Loucy (cell line): ENCODE results near the gene CUEDC2.

Experiments
- H2AFZ ChIP-seq: fragments of 200-600 bp; sonication (generic); 2 replicates; pipeline ENCODE4 v1.6.0; 2016; ENCODE audit warnings: antibody characterized with exemption, mild to moderate bottlenecking, low read length, moderate library complexity
- H3F3A ChIP-seq: fragments of 200-600 bp; 2 replicates; pipeline ENCODE4 v1.6.0; 2016; ENCODE audit warnings: antibody characterized with exemption, low read depth, mild to moderate bottlenecking
- H3K27me3 ChIP-seq: fragments of 200-600 bp; sonication (generic); 2 replicates; pipeline ENCODE4 v1.6.1; 2014; ENCODE audit warnings: low read length, mild to moderate bottlenecking; ENCODE audit not compliant: insufficient read depth, poor library complexity, severe bottlenecking
- H3K36me3 ChIP-seq: fragments of 200-600 bp; sonication (generic); 2 replicates; pipeline ENCODE4 v1.6.1; 2016; ENCODE audit warnings: low read length; ENCODE audit not compliant: insufficient read depth
- H3K4me1 ChIP-seq: fragments of 200-600 bp; sonication (generic); 2 replicates; pipeline ENCODE4 v1.5.1; 2014; ENCODE audit warnings: low read length, mild to moderate bottlenecking; ENCODE audit not compliant: insufficient read depth, poor library complexity, severe bottlenecking
- H3K4me2 ChIP-seq: fragments of 200-600 bp; sonication (generic); 2 replicates; pipeline ENCODE4 v1.6.0; 2014; ENCODE audit warnings: antibody characterized with exemption, low read length, low read depth, mild to moderate bottlenecking; ENCODE audit not compliant: poor library complexity, severe bottlenecking
- H3K4me3 ChIP-seq: fragments of 200-600 bp; sonication (generic); 2 replicates; pipeline ENCODE4 v1.5.1; 2014; ENCODE audit warnings: low read length, mild to moderate bottlenecking, mixed read lengths; ENCODE audit not compliant: poor library complexity, severe bottlenecking
- H3K79me2 ChIP-seq: fragments of 200-600 bp; sonication (generic); 2 replicates; pipeline ENCODE4 v1.6.1; 2014; ENCODE audit warnings: low read length; ENCODE audit not compliant: insufficient read depth
- H3K9ac ChIP-seq: fragments of 200-600 bp; sonication (generic); 2 replicates; pipeline ENCODE4 v1.6.0; 2014; ENCODE audit warnings: mild to moderate bottlenecking, low read depth, low read length, moderate library complexity; ENCODE audit not compliant: poor library complexity, severe bottlenecking
- H3K9me2 ChIP-seq: fragments of 200-600 bp; sonication (generic); replicated peaks from 2 replicates; pipeline ENCODE4 v1.6.1; 2016; ENCODE audit warnings: low read depth, low read length, mixed read lengths
- H3K9me3 ChIP-seq: fragments of 200-600 bp; sonication (generic); 2 replicates; pipeline ENCODE4 v1.6.1; 2014; ENCODE audit warnings: mild to moderate bottlenecking, antibody characterized with exemption, low read length, low read depth; ENCODE audit not compliant: insufficient read depth
- H4K20me1 ChIP-seq: fragments of 200-600 bp; sonication (generic); 2 replicates; pipeline ENCODE4 v1.6.0; 2014; ENCODE audit warnings: antibody characterized with exemption, low read length, mild to moderate bottlenecking; ENCODE audit not compliant: insufficient read depth, poor library complexity, severe bottlenecking
- EZH2phosphoT487 ChIP-seq: fragments of 200-600 bp; IDR thresholded peaks from 2 replicates; pipeline ENCODE4 v1.6.1; 2018; ENCODE audit warnings: antibody characterized with exemption, mild to moderate bottlenecking, moderate library complexity, borderline replicate concordance
- TF ChIP-seq, protein P1 (sequence below): fragments of 200-600 bp; sonication (generic); conservative IDR thresholded peaks from 2 replicates; pipeline ENCODE4 v1.5.1; 2014; ENCODE audit warnings: mild to moderate bottlenecking, antibody characterized with exemption, low read length

The CUEDC2 gene

GRCh38 chr10:102414749-102415148, 17.6 kb downstream of the CUEDC2 start:
- no peak overlapping the region for H2AFZ ChIP-seq
- no peaks in the 10 kb centered on the region for H3K36me3 ChIP-seq
- H3K9me3 ChIP-seq: no peaks in the 10 kb centered on the region
- H3F3A ChIP-seq: no peaks in the 10 kb centered on the region
- H3K27me3 ChIP-seq: peaks cover 15% of the 10 kb centered on the region
- no peak overlapping the region for H3K4me2 ChIP-seq
- no peak overlapping the region for H3K4me3 ChIP-seq
- TF ChIP-seq EZH2phosphoT487: no peak
- TF ChIP-seq, protein P1, sequence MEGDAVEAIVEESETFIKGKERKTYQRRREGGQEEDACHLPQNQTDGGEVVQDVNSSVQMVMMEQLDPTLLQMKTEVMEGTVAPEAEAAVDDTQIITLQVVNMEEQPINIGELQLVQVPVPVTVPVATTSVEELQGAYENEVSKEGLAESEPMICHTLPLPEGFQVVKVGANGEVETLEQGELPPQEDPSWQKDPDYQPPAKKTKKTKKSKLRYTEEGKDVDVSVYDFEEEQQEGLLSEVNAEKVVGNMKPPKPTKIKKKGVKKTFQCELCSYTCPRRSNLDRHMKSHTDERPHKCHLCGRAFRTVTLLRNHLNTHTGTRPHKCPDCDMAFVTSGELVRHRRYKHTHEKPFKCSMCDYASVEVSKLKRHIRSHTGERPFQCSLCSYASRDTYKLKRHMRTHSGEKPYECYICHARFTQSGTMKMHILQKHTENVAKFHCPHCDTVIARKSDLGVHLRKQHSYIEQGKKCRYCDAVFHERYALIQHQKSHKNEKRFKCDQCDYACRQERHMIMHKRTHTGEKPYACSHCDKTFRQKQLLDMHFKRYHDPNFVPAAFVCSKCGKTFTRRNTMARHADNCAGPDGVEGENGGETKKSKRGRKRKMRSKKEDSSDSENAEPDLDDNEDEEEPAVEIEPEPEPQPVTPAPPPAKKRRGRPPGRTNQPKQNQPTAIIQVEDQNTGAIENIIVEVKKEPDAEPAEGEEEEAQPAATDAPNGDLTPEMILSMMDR: no peak
- no peaks in the 10 kb centered on the region for H3K79me2 ChIP-seq
- no peaks in the 10 kb centered on the region for H4K20me1 ChIP-seq
- H3K9ac ChIP-seq: no peak overlapping the region
- H3K9me2 ChIP-seq: no peaks in the 10 kb centered on the region
- H3K4me1 ChIP-seq: peaks cover 5% of the 10 kb centered on the region

DNA sequence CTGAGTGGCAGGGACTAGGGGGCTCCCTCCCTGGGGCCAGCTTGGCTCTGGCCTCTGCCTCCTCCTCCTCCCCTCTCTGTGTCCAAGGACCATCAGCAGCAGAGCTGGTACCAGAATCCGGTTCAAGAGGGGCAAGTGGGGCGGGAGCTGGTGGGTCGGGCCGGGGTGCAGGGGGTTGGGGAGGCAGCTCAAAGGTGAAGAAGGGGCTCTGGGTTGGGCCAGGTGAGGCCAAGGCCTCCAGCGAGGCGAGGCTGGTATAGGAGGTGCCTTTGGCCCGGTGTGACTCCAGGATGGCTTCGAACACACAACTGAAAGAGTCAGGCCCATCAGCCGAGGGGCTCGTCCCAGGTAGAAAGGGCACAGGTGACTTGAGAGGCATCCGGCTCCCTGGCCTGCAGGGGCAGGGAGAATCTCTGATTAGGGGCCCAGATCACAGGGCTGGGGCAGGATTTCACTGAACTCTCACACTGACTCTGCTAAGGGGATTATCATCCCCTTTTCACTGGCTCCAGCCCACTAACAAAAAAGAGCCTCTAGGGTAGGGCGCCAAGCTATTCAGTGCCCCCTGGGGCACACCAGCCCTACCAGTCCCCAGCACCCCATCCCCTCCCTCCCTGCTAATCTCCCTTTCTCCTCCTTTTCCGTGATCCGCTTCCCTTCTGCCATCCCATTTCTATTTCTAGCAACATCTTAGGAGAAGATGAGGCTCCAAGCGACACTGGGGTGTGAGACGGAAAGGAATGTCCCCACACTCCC, 18.4 kb downstream of the CUEDC2 start:
- H3K4me3 ChIP-seq: no peak overlapping the region
- H3K27me3 ChIP-seq: peaks cover 22% of the 10 kb centered on the region
- no peaks in the 10 kb centered on the region for H3K9me2 ChIP-seq
- H3K4me2 ChIP-seq: no peak overlapping the region
- no peaks in the 10 kb centered on the region for H3K4me1 ChIP-seq
- H4K20me1 ChIP-seq: no peaks in the 10 kb centered on the region
- H3K9me3 ChIP-seq: no peaks in the 10 kb centered on the region
- H3K9ac ChIP-seq: no peak overlapping the region
- no peaks in the 10 kb centered on the region for H3F3A ChIP-seq
- TF ChIP-seq, protein P1: no peak
- TF ChIP-seq EZH2phosphoT487: no peak
- no peaks in the 10 kb centered on the region for H3K79me2 ChIP-seq
- H3K36me3 ChIP-seq: no peaks in the 10 kb centered on the region
- no peak overlapping the region for H2AFZ ChIP-seq

DNA sequence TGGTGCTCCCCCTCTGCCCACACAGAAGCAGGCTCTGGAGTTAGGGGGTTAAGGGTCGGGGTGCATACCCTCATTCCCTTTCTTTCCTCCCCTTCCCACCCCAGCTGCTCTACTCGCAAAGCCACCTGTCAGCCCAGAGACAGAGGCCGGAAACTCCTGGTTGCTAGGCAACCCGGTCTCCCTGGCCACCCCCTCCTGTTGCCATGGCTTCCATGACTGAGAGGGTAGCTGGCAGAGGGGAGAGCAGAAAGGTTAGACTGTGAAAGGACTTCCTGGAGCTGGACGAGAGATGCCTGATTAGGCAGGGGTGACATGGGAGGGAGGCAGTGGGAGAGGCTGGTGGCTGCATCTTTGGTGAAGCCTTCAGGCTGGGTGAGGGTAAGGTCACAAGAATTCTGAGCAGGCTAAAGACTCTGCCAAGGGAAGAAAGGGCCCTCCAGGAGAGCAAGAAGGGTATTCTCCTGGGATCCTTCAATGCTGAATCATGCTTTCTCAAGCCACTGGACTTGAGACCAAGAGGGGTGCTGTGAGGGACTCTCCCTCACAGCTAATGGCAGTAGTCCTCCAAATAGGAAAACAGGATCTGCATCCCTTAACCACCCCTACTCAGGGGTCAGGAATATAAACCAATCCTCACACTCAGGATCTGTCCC, 19.2 kb downstream of the CUEDC2 start:
- Histone ChIP-seq H2AFZ (no peak overlapping the region), H3K4me1 (no peaks in the 10 kb centered on the region), H3K36me3 (no peaks in the 10 kb centered on the region), H3K9me3 (no peaks in the 10 kb centered on the region), H3F3A (no peaks in the 10 kb centered on the region), H3K79me2 (no peaks in the 10 kb centered on the region), H4K20me1 (no peaks in the 10 kb centered on the region), H3K4me3 (no peak overlapping the region), H3K9ac (no peak overlapping the region), H3K27me3 (peaks cover 25% of the 10 kb centered on the region), H3K4me2 (no peak overlapping the region), H3K9me2 (no peaks in the 10 kb centered on the region)
- TF ChIP-seq, protein P1: no peak
- TF ChIP-seq EZH2phosphoT487: no peak
